Mucosa of gallbladder (tissue), 1 donor: ENCODE measurements around the gene HTR1D. TPM values are rescaled to one million over a fixed set of nuclear protein-coding genes. Genes with fewer than 3 reads are reported as not detected.

Source experiments
- DNase-seq: peaks from one replicate; pipeline ENCODE4 v3.0.0-alpha.2; 2020; ENCODE audit warnings: low spot score
- total RNA-seq: library from RNA; stranded (reverse); gene quantifications from one replicate; pipeline ENCODE4 v1.2.1, GENCODE V29; 2021
- donor health status: DM: no; HTN: no; CAD: no.

HTR1D gene
- total RNA-seq, 1 donor from 2014 or later: 7.0 TPM

DNA sequence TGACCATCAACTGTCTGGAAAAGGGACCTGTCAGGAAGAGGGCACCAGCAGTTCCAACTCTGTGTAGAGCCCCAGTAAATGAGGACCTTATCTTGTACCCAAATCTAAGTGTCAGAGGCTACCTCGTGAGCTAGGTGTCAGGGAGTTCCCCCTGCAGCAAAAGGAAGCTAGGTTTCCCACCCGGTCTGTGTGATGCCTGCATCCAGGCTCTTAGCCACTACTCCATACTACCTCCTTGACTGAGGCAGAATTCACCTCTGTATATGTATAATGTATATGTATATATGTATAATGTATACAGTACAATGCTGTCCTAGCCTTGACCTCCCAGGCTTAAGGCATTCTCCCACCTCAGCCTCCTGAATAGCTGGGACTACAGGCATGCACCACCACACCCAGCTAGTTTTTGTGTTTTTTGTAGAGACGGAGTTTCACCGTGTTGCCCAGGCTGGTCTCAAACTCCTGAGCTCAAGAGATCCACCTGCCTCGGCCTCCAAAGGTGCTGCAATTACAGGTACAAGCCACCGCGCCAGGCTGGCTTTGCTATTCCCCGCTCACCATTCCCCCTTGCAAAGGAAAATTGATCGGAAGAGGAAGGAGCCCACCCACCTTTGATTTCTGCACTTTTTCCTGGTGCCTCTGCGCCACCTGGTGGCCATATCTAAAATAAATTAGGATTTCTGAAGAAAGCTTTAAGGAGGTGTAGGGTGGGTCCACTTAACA is 32.9 kb downstream of the HTR1D start:
- DNase-seq: no peak

DNA sequence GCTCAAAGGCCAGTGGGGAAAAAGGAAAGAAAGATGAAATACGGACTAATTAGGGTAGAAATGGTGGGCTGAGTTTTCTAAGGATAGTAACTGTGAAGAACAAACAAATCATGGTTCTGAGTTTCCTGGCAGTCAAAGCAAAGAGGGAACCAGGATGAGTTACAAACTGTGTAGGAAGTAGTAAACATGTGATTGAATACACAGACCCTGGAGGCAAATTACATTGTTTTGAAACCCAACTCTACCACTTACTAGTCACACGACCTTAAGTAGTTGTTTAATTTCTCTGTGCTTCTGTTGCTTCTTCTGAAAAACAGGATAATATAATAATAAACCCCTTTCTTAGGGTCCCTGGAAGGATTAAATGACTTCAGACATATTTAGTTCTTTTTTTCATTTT is 37.4 kb downstream of the HTR1D start:
- no peak for DNase-seq

DNA sequence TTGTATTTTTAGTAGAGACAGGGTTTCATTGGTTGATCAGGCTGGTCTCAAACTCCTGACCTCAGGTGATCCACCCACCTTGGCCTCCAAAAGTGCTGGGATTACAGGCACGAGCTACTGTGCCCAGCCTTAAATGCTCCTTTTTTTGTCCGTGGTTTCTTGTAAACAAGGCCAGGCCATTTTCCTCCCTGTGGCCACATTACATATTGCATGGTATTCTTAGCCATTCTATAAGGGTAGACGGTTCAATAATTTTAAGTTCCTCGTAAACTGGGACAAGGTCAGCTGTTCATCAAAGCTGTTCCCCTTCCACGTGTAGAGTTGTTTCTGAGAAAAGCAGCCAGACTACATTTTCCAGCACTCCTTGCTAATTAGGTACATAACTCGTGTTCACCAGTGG is 38.4 kb downstream of the HTR1D start:
- no peak for DNase-seq

DNA sequence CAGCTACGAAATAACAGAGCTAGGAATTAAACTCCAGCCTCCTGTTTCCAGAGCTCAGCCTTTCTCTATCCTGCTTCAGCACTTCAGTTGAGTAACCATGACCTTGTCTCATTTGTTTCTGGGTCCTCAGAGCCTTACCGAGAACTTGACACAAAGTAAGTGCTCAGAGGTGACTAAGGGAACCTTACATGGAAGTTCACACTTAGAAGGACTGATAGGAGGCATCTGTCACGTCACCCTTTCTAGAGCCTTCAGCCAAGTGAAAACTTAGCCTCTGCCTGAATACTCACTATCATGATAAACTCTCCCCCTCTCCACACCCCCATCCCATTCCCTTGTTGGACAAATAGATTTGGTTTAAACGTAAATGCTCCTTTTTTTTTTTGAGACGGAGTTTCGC is 38.9 kb downstream of the HTR1D start:
- DNase-seq: no peak

DNA sequence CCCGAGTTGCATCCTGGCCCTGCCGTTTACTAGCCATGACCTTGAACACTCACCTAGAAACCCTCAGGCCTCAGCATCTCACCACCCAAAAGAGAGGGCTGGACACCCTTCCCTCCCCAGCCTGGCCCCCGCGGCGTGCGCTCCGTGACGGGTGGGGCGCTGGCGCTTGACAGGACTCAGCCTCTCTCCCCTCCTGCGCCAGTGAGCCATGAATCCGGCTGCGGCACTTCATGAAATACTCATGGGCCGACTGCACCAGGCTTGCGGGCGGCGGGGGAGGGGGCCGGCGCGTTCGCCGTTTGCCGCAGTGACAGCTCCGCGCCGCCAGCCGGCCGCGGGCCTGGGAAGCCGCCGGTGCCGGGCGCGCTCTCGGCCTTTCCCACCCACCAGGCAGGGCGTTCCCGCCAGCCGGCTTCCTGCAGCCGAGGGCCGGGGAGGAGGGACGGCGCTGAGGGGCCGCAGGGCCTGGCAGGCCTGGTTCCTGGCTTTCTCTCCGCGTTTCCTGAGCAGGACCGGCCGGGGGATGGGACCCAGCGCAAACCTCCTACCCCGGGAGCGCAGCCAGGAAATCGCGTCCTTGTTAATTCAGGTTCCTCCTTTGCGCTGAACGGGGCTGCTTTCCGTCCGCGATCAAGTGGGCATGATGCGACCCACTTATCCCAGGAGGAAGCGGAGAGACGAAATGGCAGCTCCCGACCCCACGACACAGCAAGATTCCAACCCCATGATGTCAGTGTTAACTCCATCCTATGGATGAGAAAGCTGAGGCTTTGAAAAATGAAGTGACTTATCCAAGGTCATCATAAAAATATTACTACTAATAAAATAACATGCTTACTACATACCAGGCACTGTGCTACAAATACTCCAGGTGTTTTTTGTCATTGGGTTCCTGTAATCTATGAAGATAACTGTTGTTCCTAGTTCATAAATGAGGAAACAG is 39.6 kb downstream of the HTR1D start:
- peak; percentile 68 for DNase-seq

DNA sequence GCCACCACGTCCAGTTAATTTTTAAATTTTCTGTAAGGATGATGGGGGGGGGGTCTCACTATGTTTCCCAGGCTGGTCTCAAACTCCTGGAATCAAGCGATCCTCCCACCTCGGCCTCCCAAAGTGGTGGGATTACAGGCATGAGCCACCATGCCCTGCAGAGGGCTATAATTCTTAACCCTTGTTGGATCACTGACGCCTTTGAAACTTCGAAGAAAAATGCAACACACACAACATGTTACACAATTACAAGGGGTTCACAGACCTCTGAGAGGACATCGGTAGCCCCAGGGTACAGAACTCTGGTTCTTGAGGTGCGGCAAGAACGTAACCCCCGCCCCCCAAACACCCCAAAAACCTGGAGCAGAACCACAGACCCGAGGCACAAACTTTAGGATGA is 40.3 kb downstream of the HTR1D start:
- DNase-seq: no peak

DNA sequence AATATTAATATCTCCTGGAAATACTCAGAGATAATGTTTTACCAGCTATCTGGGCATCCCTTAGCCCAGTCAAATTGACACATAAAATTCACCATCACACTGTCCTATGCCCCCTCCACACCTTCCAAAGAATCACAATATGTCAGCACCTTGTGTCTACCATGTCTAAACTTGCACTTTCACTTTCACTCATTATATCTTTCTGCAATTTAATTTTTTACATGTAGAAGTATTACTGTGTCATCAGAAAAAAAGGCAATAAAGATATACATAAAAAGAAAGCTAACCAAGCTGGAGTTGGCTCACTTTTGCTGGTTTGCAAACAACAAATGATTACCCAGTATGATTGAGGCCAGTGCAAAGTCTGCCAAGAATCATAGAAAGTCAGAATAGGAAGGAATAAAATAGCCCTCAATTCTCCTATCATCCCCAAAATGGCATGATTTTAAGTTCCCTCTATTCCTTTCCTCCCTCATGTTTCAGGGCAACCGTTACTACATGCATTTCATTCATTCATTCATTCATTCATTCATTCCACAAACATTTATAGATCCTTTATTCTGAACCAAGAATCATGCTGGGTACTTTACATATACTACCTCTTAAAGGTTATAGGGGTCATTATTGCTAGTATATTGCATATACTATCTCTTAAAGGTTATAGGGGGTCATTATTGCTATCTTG is 42.7 kb downstream of the HTR1D start:
- no peak for DNase-seq

DNA sequence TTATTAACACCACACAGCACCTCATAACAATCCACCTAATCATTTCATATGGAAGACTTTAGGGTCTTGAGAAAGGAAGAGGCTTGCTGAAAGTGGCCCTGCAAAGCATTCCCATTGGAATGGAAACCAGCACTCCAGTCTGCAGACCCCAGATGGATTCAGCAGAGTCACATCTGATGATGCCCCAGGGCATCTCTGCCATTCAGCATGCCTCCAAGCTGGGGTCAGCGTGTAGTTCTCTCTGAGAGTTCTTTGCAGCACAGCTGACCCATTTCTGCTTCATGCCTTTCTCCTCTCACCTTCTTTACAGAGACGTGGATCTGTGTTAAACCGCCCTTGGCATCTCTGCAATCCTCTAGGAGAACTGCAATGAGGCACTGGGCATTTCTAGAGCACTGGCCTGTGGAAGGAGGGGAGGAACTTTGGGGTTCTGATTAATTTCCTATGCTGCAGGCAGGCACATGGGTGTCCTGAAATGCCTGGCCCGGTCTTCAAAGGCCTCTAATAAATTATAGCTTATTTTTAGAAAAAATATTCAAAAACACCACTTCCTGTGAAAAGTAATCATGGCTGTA is 46.0 kb downstream of the HTR1D start:
- DNase-seq: no peak

DNA sequence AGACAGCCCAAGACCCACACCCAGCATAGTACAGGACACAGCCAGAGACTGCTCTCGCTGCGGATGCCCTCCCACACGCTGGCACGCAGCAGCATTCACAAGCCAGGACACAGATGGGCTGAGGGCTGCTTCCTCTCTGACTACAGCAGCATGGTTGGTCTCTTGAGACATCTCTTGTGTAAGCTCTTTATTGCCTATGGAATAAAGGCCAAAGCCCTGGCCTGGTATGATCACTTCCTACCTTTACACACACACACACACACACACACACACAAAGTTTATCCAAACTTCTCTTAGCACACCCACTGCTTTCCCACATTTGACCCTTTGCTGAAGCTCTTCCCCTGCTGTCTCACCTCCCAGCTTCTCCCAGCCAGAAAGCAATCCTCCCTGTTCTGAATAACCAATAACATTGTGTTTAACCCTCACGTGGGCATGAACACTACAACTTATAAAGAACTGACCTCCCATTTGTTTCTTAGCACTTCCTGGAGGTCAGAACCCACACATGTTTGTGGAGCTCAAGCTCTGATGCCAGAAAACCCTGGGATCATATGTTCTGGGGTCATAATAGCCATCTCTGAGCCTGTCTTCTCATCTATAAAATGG is 47.5 kb downstream of the HTR1D start:
- peak; percentile 55 for DNase-seq

DNA sequence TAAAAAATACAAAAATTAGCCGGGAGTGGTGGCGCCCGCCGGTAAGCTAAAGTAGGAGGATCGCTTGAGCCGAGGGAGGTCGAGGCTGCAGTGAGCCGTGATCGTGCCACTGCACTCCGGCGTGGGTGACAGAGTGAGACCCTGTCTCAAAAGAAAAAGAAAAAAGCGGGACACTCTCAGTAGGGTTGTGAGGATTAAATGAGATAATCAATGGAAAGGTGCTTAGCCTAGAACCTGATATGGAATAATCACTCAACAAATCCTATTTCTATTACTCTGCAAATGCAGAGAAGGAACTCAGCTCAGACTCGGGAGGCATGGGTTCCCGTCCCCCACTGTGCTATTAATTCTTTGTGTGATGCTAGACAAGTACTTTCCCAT is 48.1 kb downstream of the HTR1D start:
- DNase-seq: no peak

DNA sequence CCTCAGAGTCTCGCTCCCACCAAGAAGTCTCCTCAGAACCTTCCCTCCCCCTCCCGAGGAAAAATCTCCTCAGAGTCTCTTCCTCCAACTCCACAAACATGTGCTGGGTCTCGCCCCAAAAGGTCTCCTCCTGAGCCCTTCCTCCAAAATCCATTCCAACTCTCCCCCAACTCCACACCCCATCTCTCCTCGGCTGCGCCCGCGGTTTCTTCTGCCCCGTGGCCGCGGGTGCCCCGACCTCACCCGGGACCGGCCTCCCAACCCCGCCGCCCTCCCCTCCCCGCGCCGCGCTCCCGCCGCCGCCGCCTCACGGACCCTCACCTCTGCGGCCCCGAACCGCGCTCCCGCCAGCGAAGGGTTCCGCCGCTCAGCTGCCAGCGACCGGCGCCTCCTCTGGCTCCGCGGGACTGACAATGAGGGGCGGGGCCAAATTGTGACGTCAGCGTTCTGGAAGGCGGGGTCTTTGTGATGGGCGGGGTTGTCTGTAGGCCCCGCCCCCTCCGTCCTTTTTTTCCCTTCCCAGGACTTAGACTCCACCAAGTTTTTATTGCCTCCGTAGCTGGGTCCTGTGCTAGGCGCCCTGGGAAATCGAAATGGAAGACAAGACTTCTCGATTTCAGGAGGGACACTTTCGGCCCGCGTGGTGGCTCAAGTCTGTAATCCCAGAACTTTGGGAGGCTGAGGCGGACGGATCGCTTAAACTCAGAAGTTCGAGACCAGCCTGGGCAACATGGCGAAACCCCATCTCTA is 48.7 kb downstream of the HTR1D start, which contains the start of gene LUZP1:
Gene LUZP1, minus strand, starts transcription at position 412 of the 750 bp plus-strand sequence.
- peak; percentile 93 for DNase-seq

DNA sequence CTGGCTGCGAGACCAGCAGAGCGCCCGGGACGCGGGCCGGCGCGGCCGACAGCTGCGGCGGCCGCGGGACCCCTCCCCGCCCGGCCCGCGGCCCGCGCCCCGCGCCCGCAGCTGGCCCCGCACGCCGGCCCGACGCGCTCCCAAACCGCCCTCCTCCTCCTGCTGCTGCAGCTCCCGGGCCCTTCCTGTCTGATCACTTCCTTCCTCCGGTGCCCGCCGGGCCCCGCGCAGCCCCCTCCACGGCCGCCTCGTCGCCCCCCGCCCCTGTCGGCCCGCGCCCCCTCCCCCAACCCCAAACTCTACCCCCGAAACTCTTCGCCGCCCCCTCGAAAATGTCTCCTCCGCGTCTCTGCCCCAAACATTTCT is 49.2 kb downstream of the HTR1D start:
- DNase-seq: peak; percentile 12

DNA sequence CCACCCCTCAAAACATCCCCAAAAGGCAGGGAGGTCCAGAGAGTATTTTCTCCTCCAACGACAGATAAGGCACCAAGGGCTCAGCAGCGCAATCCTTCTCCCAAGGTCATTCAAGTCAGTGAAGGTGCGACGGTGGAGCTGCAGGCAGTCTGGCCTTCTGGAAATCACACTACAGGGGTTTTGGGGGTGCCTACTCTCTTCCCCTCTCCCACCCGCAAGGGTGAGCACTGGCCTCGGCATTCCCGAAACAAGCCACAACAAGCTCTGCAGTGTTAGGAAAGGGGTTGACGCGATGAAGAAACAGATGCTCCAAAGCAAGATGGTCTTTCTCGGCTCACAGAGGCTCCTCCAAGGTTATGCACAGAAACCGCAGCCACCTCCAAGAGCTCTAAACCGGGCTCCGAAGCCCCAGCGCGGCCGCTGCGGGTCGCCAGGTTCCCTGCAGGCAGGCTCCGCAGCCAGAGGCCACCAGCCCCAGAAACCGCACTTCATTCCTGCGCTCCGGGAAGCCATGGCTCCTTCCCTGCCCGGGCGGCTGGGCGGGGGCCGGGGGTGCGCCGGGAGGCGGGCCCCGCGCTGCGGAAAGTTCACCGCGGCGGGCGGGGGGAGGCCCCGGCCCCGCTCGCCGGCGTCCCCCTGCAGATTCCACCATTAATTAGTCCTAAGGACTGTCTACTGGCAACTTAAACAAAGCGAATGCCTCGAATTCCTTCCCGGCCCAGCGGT is 49.8 kb downstream of the HTR1D start:
- DNase-seq: peak; percentile 23

DNA sequence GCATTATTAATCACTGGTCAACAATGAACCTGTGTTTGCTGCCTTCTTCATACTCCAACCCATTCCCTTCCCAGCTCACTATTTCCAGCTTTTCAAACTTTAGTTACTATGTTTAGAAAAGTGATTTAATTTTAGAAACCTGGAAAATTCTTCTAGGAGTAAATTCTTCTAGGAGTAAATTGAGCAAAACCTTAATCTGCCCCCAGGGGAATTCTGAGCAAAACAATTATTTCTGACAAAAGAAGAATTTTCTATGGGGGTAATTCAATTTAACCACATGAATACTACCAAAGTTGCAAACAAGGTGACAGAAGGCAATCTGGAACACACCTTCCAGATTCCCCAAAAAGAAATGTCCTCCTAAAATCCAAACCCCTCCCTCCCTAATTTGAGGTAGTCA is 50.4 kb downstream of the HTR1D start:
- DNase-seq: no peak

DNA sequence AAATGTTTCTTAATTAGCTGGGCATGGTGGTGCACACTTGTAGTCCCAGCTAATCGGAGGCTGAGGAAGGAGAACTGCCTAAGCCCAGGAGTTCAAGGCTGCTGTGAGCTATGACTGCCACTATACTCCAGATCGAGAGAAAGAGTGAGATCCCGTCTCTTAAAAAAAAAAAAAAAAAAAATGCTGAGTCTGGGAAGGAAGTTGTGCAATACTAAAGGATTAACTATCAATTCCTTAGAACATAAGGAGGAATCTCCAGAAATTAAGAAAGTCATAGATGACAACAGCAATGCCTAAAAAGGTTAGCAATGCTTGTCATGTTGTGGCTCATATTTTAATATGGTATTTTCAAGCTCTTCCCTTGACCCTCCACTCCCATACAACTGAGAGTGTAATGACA is 53.9 kb downstream of the HTR1D start:
- no peak for DNase-seq

DNA sequence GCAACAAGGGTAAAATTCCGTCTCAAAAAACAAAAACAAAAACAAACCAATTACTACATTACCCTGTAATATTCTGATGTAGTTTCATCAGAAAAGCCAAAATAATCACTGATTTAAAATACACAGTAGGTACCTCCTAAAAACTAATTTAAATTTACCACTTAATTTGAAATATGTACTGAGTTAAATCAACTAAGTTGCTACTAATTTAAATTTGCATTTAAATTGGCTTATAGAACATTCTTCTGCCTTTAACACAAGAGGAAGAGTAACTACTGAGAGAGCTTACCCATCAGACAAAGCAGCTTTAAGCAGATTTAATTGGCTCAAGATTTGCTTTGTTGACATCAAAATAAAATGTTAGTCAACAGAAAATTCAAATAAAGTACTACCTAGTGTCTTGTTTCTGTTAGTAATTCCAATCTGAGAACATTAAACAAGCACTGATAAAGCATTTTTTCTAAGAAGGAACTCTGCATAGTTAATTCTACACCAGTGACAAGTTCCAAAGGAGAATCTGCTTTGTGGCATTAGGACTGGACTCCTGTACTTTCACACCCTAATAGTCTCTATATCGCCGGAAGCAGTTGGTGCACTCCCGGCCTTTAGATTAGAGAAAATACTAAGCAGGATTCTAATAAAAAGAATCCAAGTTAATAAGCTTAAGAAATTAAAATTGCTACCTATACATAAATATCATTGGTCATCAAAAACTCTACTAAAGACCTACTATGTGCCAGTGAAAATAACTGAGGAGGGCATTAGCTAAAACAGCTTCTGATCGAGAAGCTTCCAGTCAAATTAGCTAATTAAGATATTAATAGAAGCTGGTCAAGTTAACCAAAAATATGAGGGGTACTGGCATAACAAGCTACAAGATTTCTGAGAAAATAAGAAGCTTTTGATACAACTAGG is 57.1 kb downstream of the HTR1D start:
- no peak for DNase-seq

DNA sequence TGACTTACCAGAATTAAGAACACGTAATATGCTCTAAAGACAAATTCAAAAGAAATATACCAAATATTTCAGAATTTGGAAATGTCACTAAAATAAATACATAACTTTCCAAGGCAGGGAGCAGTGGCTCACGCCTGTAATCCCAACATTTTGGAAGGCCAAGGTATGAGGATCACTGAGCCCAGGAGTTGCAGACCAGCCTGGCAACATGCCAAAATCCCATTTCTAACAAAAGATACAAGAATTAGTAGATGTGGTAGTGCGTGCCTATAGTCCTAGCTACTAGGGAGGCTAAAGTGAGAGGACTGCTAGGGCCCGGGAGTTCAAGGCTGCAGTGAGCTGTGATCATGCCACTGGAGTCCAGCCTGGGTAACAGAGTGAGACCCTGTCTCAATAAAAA is 60.4 kb downstream of the HTR1D start:
- DNase-seq: no peak

DNA sequence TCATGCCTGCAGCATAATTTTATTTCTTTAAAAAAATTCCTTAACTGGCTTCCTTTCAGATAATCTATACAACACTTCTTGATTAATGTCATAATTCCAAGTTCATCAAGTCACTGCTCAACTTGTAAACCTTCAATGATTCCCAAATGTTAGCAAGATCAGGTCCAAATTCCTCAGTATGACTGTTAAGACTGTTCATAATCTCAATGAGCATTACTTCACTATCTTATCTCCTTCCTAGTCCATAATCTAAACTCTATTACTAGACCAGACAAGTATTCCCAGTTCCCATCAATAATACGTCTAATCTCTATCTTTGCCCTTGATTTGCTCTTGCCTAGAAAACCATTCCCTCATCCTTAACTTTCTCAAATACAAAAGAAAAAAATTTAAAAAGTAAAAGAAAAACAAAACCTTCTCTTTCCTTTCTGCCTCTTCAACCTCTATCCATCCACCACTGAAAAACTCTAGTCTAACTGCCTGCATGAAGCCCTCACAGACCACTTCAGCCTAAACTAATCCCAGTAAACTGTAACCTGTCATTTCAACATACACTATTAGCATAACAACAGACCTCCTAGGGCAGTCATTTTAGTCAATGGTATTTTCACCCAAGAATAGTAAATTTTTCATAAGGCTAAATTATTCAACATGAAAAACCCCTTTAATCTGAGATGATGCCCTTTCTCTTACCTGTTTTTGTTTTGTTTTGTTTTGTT is 64.2 kb downstream of the HTR1D start:
- no peak for DNase-seq

DNA sequence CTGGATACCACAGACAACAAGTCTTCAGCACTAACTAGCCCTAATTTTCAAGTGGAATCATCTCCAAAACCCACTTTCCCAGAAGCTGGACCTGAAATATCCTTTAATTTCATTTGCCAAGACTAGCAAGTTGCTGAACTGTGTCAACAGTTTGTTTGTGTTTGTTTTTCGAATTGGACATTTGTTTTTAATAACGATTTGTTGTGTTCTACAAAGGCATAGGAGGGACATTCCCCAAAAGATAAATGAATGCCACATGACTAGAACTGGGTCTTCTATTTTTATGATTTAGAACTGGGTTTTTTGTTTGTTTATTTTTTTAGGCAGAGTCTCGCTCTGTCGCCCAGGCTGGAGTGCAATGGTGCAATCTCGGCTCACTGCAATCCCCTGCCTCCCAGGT is 66.6 kb downstream of the HTR1D start:
- no peak for DNase-seq
